ENCODE measurements around the gene MSANTD1. TPM values are rescaled to one million over a fixed set of nuclear protein-coding genes. Genes with fewer than 3 reads are reported as not detected.

The MSANTD1 gene
- total RNA-seq, 1 donor from 2014 or later = not detected

DNA sequence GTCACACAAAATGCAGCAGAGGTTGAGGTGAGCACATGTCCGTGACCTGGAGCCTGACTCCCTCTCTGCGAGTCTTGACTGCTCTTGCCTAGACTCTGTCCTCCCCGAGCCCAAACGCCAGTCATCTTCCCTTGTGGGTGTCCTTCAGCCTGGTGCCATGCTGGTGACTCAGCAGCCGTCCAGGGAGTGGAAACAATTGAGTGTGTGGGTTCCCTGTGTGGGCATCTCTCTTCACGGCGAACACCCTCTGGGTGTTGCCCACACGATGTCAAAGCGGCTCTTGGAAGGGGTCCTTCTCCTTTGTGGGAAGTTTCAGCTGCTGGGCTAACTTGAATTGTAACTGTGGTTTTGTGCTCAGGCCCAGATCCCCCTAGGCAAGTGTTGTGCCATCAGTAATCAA is 17.5 kb upstream of the MSANTD1 start:
- Histone ChIP-seq H3K27me3 (no peaks in the 10 kb centered on the region), H3K27ac (no peak overlapping the region), H3K4me1 (no peaks in the 10 kb centered on the region), H3K9me3 (no peaks in the 10 kb centered on the region), H3K36me3 (peaks cover 75 to 86% of the 10 kb centered on the region in 2 donors), H3K4me3 (no peak overlapping the region)
- TF ChIP-seq, protein P1, sequence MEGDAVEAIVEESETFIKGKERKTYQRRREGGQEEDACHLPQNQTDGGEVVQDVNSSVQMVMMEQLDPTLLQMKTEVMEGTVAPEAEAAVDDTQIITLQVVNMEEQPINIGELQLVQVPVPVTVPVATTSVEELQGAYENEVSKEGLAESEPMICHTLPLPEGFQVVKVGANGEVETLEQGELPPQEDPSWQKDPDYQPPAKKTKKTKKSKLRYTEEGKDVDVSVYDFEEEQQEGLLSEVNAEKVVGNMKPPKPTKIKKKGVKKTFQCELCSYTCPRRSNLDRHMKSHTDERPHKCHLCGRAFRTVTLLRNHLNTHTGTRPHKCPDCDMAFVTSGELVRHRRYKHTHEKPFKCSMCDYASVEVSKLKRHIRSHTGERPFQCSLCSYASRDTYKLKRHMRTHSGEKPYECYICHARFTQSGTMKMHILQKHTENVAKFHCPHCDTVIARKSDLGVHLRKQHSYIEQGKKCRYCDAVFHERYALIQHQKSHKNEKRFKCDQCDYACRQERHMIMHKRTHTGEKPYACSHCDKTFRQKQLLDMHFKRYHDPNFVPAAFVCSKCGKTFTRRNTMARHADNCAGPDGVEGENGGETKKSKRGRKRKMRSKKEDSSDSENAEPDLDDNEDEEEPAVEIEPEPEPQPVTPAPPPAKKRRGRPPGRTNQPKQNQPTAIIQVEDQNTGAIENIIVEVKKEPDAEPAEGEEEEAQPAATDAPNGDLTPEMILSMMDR (IDR thresholded peaks at IDR 0.05) = no peak
- DNase-seq (ENCODE audit: low spot score in 2 of 2) = no peak
- intact Hi-C loops (cut with DNase I) = no loop called here

DNA sequence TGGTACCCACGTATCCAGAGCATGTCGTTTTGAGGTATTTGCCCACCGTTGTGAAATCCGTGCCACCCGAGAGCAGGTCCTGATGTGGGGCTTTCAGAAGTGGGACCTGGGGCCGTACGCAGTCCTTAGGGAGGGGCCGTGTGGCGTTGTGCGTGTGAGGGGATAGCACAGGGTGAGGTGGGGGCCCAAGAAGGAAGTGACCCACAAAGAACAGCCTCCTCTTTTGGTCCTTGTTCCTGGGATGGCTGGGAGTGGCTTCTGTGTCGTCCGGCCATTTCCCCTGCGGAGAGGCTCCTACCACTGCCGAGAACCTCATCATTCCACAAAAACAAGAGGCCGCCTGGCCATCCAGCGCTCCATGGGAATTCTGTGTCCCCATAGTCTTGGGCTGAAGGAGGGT is 17.0 kb upstream of the MSANTD1 start:
- no peaks in the 10 kb centered on the region for H3K4me1 ChIP-seq
- TF ChIP-seq, protein P1 (IDR thresholded peaks at IDR 0.05) = no peak
- intact Hi-C loops (cut with DNase I) = no loop called here
- H3K27ac ChIP-seq = no peak overlapping the region
- no peak overlapping the region for H3K4me3 ChIP-seq
- H3K36me3 ChIP-seq = peaks cover 75 to 87% of the 10 kb centered on the region in 2 donors
- DNase-seq (ENCODE audit: low spot score in 2 of 2) = no peak
- no peaks in the 10 kb centered on the region for H3K27me3 ChIP-seq
- no peaks in the 10 kb centered on the region for H3K9me3 ChIP-seq

DNA sequence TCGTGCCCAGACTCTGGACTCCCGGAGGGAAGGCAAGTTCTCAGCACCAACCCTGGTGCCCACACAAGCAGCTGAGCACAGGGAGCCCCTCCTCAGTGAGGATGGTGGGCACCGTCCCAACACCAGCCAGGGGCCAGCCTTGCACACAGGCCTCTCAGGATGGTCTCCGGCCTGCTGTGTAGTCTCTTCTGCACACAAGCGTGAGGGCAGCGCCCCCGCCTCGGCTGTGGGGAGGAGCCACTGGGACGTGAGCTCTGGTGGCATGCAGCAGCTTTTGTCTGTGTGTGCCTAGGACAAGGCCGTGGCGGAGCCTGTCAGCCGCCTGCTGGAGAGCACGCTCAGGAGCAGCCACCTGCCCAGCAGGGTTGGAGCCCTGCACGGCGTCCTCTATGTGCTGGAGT is 16.1 kb upstream of the MSANTD1 start:
- H3K4me3 ChIP-seq = no peak overlapping the region
- TF ChIP-seq, protein P1 (IDR thresholded peaks at IDR 0.05) = no peak
- H3K36me3 ChIP-seq = peaks cover 81 to 93% of the 10 kb centered on the region in 2 donors
- intact Hi-C loops (cut with DNase I) = no loop called here
- H3K9me3 ChIP-seq = no peaks in the 10 kb centered on the region
- H3K4me1 ChIP-seq = no peaks in the 10 kb centered on the region
- H3K27me3 ChIP-seq = no peaks in the 10 kb centered on the region
- no peak for DNase-seq (ENCODE audit: low spot score in 2 of 2)
- H3K27ac ChIP-seq = no peak overlapping the region

DNA sequence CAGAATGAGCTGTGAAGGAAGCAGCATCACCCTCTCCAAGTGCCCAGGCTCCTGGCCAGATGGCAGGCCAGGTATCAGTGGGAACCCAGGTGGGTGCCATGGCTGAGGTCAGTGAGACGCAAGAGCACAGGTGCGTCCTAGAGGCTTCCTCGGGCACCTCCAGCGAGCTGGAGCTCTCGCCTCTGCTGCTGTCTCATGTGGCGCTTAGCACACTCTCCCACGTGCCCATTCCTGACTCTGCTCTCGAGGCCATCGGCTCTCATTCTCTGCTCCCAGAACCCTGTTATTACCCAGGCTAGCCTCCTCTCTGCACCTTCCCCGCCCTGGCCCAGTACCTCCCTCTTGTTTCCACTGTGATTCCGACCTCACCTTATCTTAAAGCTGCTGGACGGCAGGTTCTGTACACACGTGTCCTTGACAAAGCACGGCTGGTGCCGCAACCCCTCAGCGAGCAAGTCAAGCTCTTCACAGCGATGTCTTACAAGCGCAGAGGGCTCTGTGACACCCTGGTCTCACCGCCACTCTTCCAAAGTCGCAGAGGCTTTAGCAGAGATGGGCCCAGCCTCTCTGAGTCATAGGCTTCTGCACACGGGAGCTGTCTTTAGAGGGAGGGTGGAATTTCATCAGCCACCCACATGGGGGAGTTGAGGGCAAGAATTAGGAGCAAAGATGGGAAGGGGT is 15.4 kb upstream of the MSANTD1 start:
- TF ChIP-seq, protein P1 (IDR thresholded peaks at IDR 0.05) = no peak
- Histone ChIP-seq H3K36me3 (peaks cover 80 to 93% of the 10 kb centered on the region in 2 donors), H3K27ac (no peak overlapping the region), H3K4me3 (no peak overlapping the region), H3K4me1 (no peaks in the 10 kb centered on the region), H3K27me3 (no peaks in the 10 kb centered on the region), H3K9me3 (no peaks in the 10 kb centered on the region)
- intact Hi-C loops (cut with DNase I) = no loop called here
- DNase-seq (ENCODE audit: low spot score in 2 of 2) = no peak

DNA sequence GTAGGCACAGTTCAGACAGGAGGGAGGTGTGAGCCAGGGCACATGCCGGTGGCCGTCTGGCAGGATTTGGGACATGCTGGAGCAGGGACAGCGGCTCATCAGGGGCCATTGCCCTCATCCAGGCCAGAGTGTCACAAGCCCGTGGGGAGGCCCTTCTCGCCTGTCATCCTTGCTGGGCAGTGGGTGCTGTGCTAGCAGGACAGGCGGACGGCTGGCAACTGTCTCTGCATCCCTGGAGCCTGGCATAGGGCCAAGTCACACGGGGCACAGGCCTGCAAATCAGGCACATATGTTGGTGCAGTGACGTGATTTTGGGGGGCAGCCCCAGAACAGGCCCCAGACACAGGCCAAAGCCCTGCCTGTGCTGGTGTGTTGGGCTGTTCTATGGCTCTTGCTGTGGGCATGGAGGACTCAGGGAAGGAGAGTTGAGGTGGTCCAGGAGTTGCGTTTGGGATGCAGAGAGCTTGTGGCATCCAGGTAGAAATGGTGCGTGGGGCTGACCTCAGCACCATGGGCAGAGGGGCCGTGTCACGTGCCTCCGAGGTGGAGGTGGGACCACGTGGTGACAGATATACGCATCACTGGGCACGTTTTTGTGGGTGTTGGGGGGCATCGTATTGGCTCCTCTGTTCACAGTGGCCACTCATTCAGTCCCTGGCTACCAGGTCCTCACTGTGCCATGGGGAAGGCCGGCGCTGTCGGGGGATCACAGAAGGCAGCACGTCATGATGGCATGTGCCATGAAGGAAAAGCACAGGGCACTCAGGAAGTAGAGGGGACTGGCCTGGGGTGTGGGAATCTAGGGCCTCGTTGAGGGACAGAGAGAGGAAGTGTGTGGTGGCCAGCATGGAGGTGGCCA is 14.6 kb upstream of the MSANTD1 start:
- intact Hi-C loops (cut with DNase I) = no loop called here
- TF ChIP-seq, protein P1 (IDR thresholded peaks at IDR 0.05) = no peak
- no peak overlapping the region for H3K4me3 ChIP-seq
- H3K36me3 ChIP-seq = peaks cover 79 to 93% of the 10 kb centered on the region in 2 donors
- H3K27me3 ChIP-seq = no peaks in the 10 kb centered on the region
- no peak overlapping the region for H3K27ac ChIP-seq
- no peaks in the 10 kb centered on the region for H3K9me3 ChIP-seq
- DNase-seq (ENCODE audit: low spot score in 2 of 2) = no peak
- no peaks in the 10 kb centered on the region for H3K4me1 ChIP-seq
